HG03135 (cell line): Measurements from ENCODE around the gene RTEL1.
A peak's percentile ranks its signal among the peaks of the same experiment; 100 is the strongest.
"Not testable (repeated sequence)": the region's sequence is repeated elsewhere in the genome, so short reads cannot be mapped to it uniquely, and the experiment has no call there.

ENCODE experiments used
- ATAC-seq: cut with Tn5 transposase; IDR thresholded peaks from one replicate; pipeline ENCODE4 v1.9.1; 2021; ENCODE audit warnings: mild to moderate bottlenecking, moderate library complexity; ENCODE audit not compliant: unreplicated experiment

Gene RTEL1

DNA sequence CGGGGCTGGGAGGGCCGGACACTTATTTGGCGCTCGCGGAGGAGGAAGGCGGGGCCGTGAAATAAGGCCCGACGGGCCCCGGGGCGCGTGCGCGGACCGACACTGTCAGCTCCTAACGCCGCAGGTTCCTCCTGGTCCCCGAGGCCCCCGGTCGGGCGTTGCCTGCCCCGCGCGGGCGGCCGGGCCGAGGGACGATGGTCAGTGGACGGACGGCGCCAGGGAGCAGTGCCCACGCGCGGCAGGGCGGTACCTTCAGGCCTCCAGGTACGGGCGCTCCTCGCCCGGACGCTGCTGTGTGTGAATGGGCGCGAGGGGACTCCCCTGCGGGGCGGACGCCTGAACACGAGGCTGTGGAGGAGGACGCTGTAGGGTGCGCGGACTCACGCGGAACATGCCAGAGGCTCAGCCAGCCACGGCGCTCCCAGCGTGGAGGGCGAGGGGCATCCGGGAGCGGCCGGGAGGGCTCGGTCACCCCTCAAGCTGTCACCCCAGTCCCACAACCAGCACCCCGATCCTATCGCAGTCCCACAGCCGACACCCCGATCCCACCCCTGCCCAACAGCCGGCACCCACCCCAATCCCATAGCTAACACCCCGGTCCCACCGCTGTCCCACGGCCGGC lies 30.9 kb upstream of the RTEL1 start:
- peak; percentile 79 for ATAC-seq

DNA sequence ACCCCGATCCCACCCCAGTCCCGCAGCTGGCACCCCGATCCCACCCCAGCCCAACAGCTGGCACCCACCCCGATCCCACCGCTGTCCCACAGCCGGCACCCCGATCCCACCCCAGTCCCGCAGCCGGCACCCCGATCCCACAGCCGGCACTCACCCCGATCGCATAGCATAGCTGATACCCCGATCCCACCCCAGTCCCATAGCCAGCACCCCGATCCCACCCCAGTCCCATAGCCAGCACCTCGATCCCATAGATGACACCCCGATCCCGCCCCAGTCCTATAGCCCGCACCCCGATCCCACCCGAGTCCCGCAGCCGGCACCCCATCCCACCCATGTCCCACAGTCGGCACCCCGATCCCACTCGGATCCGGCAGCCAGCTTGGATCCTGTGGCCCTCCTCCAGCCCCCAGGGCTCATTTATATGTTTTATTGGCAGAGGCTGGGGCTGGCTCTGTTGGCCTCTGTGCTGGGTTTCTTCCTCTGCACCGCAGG lies 30.3 kb upstream of the RTEL1 start:
- ATAC-seq = no peak

GRCh38 chr20:63628246-63628975 lies 29.7 kb upstream of the RTEL1 start:
- no peak for ATAC-seq

- ATAC-seq = not testable (repeated sequence)
Observed at GRCh38 chr20:63630956-63631355, 27.2 kb upstream of the RTEL1 start.

DNA sequence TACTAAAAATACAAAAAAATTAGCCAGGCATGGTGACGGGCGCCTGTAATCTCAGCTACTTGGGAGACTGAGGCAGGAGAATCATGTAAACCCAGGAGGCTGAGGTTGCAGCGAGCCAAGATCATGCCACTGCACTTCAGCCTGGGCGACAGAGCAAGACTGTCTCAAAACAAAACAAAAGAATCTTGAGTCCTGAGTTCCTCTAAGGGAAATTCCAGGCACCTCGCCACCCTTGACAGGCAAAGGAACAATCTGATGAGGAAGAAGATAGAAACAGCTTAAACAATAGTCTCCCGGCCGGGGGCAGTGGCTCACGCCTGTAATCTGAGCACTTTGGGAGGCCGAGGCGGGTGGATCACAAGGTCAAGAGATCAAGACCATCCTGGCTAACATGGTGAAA lies 26.7 kb upstream of the RTEL1 start:
- not testable (repeated sequence) for ATAC-seq

- ATAC-seq = no peak
Observed at GRCh38 chr20:63633732-63634131, 24.4 kb upstream of the RTEL1 start.

DNA sequence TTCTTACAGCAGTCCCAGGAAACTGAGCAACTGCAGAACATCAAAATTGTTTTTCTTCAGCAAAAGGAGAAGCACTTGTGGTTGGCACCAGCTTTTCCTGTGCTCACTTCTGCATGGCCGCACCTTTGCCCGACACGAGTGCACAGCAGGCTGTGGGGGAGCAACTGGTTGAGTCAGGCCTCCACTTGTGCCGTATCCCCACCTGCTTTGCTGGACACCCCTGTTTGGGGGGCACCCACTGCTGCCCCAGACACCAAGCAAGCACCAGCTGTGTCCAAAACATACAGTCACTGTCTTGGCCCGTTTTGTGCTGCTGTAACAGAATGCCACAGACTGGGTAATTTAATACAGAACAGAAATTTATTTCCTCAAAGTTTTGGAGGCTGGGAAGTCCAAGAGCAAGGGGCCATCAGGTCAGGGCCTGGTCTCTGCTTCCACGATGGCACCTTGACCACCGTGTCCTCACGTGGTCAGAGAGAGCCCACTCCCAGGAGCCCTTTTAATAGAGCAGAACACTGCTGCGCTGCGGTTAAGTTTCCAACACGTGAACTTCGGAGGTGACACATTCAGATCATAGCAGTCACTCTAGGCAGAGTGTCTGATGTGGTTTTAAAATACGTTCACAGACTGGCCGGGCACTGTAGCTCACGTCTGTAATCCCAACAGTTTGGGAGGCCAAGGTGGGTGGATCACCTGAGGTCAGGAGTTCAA lies 22.5 kb upstream of the RTEL1 start:
- ATAC-seq = no peak

- no peak for ATAC-seq
Observed at GRCh38 chr20:63636752-63637628, 21.1 kb upstream of the RTEL1 start.

DNA sequence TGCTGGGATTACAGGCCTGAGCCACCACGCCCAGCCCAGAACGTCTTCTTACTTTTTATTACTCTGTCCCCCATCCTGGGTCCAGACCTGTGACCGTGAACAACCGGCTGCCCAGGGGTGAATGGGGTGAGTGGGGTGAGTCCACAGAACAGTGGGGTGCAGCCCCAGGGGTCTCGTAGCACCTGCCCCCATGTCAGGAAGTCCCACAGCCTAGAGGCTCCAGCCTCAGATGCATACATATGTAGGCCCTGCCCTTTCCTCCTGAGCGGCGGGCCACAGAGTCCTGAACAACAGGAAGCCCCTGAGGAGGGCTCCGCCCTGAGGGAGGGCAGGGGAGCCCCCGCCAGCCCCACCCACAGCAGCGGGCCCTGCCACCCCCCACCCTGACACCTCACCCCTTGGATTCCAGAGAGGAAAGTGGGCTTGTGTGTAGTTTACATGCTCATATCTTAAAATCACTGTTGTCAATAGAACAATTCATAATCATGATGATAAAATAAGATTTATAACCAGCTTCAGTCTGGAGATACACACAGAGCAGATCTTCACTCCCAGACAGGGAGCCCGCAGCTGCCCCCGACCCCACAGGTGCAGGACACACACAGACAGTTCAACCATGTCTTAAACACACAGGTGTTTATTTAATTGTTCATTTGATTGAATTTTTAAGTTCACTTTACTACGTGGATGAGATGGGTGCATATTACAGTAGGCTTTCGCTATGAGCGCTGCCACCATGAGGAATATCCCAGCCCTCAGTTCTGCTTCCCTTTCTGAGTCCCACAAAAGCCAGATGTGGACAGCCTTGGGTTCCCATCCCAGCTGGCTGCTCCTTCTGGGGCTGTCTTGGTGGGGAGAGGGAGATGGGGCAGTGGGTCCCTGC lies 18.8 kb upstream of the RTEL1 start:
- ATAC-seq = no peak

- no peak for ATAC-seq
Observed at GRCh38 chr20:63640086-63640485, 18.0 kb upstream of the RTEL1 start.

- not testable (repeated sequence) for ATAC-seq
Observed at GRCh38 chr20:63640686-63641085, 17.4 kb upstream of the RTEL1 start.

DNA sequence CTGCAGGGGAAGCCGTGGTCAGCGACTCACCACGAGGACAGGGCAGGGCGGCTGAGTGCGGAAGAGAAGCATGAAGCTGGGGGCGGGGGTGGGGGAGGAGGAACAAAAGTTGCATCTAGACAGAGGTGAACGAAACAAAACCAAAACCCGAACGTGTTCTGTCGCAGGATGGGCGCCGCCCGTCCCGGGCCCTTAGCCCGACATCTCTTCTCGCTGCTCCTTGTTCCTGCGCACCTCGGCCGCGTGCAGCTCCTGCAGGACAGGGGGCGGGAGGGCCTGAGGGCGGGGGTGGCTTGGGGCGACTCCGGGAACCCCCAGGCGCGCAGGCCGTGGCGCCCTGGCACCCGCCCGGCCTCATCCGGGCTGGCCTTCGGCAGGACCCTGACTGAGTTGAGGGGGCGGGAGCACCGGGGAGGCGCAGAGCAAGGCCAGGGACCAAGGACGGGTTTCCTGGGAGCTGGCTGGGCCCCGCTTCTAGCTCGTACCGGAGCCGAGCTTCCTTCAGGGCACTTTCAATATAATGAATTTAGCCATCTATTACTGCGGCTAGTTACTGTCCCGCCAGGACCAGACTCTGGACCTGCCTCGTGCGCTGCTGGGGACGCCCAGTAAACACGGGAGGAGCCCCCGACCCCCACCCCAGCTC lies 16.8 kb upstream of the RTEL1 start:
- peak; percentile 30 for ATAC-seq

DNA sequence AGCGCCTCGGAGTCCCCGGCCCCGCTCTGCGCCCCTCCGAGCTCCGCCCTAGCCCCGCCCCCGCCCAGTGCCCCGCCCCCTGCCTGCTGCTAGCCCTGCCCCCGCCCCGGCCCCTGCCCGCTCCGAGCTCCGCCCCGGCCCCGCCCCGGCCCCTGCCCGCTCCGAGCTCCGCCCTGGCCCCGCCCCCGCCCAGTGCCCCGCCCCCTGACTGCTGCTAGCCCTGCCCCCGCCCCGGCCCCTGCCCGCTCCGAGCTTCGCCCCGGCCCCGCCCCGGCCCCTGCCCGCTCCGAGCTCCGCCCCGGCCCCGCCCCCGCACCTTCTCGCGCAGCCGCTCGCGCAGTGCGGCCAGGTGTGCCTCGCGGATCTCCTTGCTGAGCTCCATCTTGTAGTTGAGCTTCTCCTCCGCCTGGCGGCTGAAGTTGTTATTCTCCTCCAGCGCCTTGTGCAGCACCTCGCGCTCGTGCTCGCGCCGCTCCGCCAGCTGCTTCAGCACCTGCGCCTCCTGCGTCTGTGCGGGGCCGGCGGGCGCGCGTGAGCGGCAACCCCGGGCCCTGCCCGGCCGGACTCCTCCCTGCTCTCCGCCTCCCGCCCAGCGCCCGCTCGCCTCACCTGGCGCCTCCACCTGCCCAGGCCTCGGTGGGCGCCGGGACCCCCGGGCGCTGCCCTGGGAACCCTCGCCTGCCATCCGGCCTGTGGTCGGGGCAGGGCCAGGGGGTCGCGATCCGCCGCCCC lies 16.2 kb upstream of the RTEL1 start:
- ATAC-seq = peak; percentile 57

DNA sequence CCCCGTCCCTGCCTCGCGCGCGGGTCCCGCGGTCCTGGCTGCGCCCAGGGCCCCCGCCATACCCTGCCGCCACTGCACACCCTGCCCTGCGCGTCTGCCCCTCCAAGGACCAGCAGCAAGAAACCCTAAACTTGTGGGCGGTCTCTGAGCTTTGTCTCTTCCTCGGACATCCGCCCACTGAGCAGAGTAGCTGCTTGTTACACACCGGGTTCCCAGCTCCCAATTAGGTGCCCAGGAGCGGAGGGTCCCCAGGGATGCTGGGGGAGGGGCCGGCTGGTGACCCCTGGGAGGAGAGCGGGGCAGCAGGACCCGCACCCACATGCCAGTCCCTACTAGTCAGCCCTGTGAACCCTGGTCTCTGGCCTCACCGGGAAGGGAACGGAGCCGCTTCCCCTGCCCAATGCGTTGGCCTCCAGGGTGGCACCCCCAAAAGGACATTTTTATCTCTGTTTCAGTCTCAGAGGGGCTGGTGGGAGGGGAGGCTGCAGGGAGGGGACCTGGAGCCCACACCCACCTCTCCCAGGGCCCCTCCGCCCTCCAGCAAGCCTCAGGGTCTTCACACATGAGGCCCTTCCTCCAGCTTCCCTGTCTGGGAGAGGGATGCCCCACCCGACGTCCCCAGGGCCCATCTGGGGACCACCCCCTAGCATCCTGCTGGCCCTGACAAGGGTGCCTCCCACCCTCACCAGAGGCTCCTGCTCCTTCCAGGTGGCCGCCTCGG lies 15.4 kb upstream of the RTEL1 start:
- ATAC-seq = peak; percentile 4

DNA sequence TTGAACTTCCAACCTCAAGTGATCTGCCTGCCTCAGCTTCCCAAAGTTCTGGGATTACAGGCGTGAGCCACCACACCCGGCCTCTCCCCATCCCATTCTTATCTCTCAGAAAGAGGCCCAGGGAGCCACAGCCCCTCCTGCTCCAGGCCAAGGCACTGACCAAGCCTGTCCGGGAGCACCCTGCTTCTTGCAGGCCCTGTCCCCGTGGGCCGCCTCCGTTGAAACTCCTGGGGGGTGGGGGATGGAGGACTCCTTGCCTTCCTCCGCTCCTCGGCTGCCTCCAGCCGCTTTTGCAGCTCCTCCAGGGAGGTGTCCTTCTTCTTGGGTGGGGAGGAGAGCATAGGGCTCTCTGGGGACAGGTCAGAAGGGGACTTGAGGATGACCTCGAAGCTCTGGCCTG lies 14.6 kb upstream of the RTEL1 start:
- no peak for ATAC-seq

- no peak for ATAC-seq
Observed at GRCh38 chr20:63643946-63644345, 14.2 kb upstream of the RTEL1 start.

DNA sequence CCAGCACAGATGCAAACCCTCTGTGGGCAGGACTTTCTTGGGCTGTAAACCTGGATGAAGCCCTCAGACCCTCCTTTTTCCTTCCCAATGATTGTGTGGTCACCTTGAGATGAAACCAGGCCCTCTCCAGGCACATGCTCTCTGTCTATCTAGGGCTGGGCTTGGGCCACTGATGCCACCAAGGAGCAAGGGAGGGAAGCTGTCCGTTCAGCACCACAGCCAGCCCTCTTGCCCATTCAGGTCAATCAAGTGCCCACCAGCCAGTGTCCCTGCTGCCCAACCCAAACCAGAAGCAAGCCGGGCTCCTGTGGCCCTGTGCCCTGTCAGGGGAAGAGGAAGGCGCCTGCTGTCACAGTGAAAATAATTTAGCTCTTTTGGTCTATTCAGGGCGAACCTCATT lies 12.9 kb upstream of the RTEL1 start:
- no peak for ATAC-seq

DNA sequence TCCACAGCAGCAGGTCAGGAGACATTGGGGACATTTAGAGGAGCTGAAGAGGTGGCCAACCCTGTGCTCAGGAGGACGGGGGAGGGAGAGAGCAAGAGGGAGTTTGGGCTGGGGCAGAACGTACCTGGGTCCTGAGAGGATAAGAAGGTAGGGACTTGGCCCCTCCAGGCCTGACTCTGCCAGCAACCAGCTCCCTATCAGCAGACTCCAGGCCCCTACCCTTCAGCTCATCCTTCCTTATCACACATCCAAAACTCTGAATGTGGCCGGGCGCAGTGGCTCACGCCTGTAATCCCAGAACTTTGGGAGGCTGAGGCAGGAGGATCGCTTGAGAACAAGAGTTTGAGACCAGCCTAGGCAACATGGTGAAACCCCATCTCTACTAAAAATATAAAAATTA lies 9.9 kb upstream of the RTEL1 start:
- no peak for ATAC-seq
